Measurements from ENCODE around the gene SMAD9.

SMAD9 gene

GRCh38 chr13:36950330-36950729 lies 30.3 kb upstream of the SMAD9 start:
- H3K36me3 ChIP-seq, result peaks cover 51% of the 10 kb centered on the region
- H3K4me3 ChIP-seq (ENCODE audit: low read depth, low read length), result no peak overlapping the region
- DNase-seq, result no peak
- peaks cover 7% of the 10 kb centered on the region for H3K4me1 ChIP-seq
- no peaks in the 10 kb centered on the region for H3K9me3 ChIP-seq
- no peak for TF ChIP-seq CTCF (IDR thresholded peaks at IDR 0.05; ENCODE audit: low read depth, low read length)
- no peaks in the 10 kb centered on the region for H3K27me3 ChIP-seq

DNA sequence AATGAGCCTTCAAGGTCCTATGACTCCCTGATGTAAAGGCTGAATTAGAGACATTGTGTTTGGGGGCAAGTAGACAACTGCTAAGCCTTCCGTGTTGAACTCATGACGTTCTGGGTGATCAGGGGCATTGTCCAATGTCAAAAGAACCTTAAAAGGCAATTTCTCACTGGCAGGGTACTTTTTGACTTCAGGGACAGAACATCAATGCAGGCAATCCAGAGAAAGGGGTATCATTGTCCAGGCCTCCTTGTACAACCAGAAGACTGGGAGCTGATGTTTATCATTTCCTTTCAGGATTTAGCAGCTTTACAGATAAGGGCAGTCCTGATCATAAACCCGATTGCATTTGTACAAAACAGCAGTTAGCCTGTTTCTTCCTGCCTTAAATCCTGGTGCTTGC lies 25.0 kb upstream of the SMAD9 start:
- Histone ChIP-seq H3K4me3 (ENCODE audit: low read depth, low read length) (no peak overlapping the region), H3K9me3 (no peaks in the 10 kb centered on the region), H3K36me3 (peaks cover 13% of the 10 kb centered on the region), H3K27me3 (no peaks in the 10 kb centered on the region), H3K4me1 (no peaks in the 10 kb centered on the region; the same call in 1 of the 2 replicates)
- TF ChIP-seq CTCF (IDR thresholded peaks at IDR 0.05; ENCODE audit: low read depth, low read length), result no peak
- no peak for DNase-seq

- Histone ChIP-seq H3K9me3 (no peaks in the 10 kb centered on the region), H3K4me1 (peaks cover 16% of the 10 kb centered on the region), H3K36me3 (no peaks in the 10 kb centered on the region), H3K4me3 (ENCODE audit: low read depth, low read length) (no peak overlapping the region), H3K27me3 (no peaks in the 10 kb centered on the region)
- no peak for TF ChIP-seq CTCF (IDR thresholded peaks at IDR 0.05; ENCODE audit: low read depth, low read length)
- DNase-seq, result no peak
Measured at GRCh38 chr13:36925603-36926002, 5.6 kb upstream of the SMAD9 start.

GRCh38 chr13:36924001-36924400 lies 4.0 kb upstream of the SMAD9 start:
- peaks cover 17% of the 10 kb centered on the region for H3K4me1 ChIP-seq
- no peaks in the 10 kb centered on the region for H3K27me3 ChIP-seq
- no peak for DNase-seq
- no peaks in the 10 kb centered on the region for H3K36me3 ChIP-seq
- no peak for TF ChIP-seq CTCF (IDR thresholded peaks at IDR 0.05; ENCODE audit: low read depth, low read length)
- H3K4me3 ChIP-seq (ENCODE audit: low read depth, low read length), result no peak overlapping the region
- H3K9me3 ChIP-seq, result no peaks in the 10 kb centered on the region

DNA sequence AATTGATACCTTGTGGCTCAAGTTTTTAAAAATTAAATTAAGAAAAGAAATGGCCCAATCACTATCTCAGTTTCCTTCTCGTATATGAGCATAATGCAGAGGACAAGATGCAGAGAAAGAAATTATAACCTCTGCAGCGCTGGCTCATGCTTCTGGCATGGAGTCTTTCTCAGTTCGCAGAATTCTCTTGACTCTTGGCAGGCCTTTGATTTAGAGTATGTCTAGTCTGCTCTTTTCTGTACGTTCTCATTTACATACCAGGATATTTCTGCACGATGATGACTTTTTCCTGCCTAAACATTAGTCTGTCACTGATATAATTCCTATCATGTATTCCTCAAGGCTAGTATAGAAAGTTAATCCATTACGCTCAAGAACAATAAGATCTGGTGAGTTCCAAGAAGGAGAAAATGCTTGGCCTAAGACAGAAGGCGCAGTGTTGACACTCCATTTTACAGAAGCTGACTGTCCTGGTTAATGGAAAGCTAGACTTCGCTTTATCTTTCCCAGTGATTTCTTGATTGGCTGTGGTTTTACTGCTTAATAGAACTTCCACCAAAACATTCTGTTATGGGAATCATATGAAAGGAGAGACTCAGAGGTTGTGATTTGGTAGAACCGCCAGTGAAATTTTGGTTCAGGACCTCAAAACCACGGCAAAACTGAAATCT lies 1.7 kb upstream of the SMAD9 start:
- Histone ChIP-seq H3K27me3 (no peaks in the 10 kb centered on the region), H3K9me3 (no peaks in the 10 kb centered on the region), H3K4me1 (peaks cover 17% of the 10 kb centered on the region), H3K36me3 (no peaks in the 10 kb centered on the region), H3K4me3 (ENCODE audit: low read depth, low read length) (peak overlapping the region; percentile 55; the same call in 1 of the 2 replicates)
- TF ChIP-seq CTCF (IDR thresholded peaks at IDR 0.05; ENCODE audit: low read depth, low read length), result no peak
- no peak for DNase-seq

DNA sequence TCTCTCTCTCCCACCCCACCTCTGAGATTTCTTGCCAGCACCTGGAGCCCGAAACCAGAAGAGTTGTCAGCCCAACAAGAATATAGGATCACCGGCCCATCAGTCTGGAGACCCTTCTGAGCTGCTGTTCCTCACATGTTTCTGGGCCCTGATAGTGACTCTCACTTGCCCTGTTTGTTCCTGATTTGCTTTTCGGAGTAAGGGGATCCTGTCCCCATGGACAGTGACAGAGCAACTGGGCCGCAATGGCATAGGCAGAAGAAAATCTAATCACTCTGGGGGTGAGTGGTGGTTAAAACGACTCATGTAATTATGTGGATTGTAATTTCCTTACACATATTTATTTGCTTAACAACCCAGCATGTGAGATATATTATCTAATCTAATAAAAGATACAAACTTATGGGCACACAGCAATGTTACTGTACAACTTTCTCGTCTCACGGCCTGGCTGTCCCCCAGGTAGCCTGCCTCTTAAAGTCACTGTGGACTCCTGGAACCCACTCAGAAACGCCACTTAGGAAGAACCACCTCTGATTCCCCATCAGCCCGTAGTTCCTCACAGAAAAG lies 663 bp upstream of the SMAD9 start:
- no peak for TF ChIP-seq CTCF (IDR thresholded peaks at IDR 0.05; ENCODE audit: low read depth, low read length)
- H3K9me3 ChIP-seq, result no peaks in the 10 kb centered on the region
- H3K27me3 ChIP-seq, result no peaks in the 10 kb centered on the region
- no peak for DNase-seq
- H3K4me3 ChIP-seq (ENCODE audit: low read depth, low read length), result peak overlapping the region; percentile 55
- peaks cover 17% of the 10 kb centered on the region for H3K4me1 ChIP-seq
- no peaks in the 10 kb centered on the region for H3K36me3 ChIP-seq
